VCaP (cell line): ENCODE measurements around the gene ANKRD13B.

Source experiments
- H3K27ac ChIP-seq: fragments of 450-650 bp; 2 replicates; pipeline ENCODE4 v1.5.1; 2017
- CTCF ChIP-seq: fragments of 450-650 bp; conservative IDR thresholded peaks from 2 replicates; pipeline ENCODE4 v1.5.1; 2017; ENCODE audit warnings: mild to moderate bottlenecking, moderate library complexity

ANKRD13B gene

GRCh38 chr17:29652976-29653375 lies 60.0 kb downstream of the ANKRD13B start:
- no peak for TF ChIP-seq CTCF
- no peak overlapping the region for H3K27ac ChIP-seq

GRCh38 chr17:29653995-29654714 lies 61.2 kb downstream of the ANKRD13B start:
- H3K27ac ChIP-seq = no peak overlapping the region
- no peak for TF ChIP-seq CTCF

- no peak overlapping the region for H3K27ac ChIP-seq
- no peak for TF ChIP-seq CTCF
These were observed 62.4 kb downstream of the ANKRD13B start for GRCh38 chr17:29655323-29655722.

- no peak for TF ChIP-seq CTCF
- H3K27ac ChIP-seq = no peak overlapping the region
These were observed 66.2 kb downstream of the ANKRD13B start for GRCh38 chr17:29659155-29659554.

- no peak for TF ChIP-seq CTCF
- H3K27ac ChIP-seq = no peak overlapping the region
These were observed 68.3 kb downstream of the ANKRD13B start for GRCh38 chr17:29661213-29661612.

- no peak overlapping the region for H3K27ac ChIP-seq
- no peak for TF ChIP-seq CTCF
These were observed 70.2 kb downstream of the ANKRD13B start for GRCh38 chr17:29663155-29663554.
